Transverse colon (tissue), 4 donors: ENCODE data around the gene DIAPH3.

Experiments used
- POLR2AphosphoS5 ChIP-seq, 3 donors: sonication (generic); formaldehyde crosslinking; IDR thresholded peaks; one replicate each; pipeline ENCODE4 v1.6.1; 2016; ENCODE audit warnings: antibody characterized with exemption in 3 of 3
- TF ChIP-seq, protein P1 (sequence below), 5 experiments: fragments of 200-600 bp in 3 of 5; fragments of 450-650 bp in 2 of 5; sonication (generic) in 3 of 5; IDR thresholded peaks; 1 replicate in 2 of 5; 2 replicates in 3 of 5; pipeline ENCODE4 v1.5.1; 2016 to 2017; ENCODE audit warnings: antibody characterized with exemption in 5 of 5, inconsistent platforms in 3 of 5, mild to moderate bottlenecking in 2 of 5, moderate library complexity in 1 of 5

DNA sequence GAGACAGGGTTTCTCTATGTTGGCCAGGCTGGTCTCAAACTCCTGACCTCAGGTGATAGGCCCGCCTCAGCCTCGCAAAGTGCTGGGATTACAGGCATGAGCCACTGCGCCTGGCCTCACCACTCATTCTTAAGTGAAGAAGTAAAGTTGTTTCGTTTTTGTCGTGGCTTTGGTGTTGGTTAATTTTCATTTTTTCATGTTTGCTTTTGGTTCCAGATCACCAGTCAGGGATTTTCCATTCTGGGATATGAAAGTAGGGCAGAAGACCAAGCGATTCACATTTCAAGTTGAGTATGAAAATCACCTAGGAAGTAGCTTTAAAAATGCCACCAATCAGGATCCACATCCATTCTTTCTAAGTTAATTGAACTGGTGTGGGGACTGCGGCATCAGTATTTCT is 289.9 kb downstream of the DIAPH3 start:
- TF ChIP-seq, protein P1, sequence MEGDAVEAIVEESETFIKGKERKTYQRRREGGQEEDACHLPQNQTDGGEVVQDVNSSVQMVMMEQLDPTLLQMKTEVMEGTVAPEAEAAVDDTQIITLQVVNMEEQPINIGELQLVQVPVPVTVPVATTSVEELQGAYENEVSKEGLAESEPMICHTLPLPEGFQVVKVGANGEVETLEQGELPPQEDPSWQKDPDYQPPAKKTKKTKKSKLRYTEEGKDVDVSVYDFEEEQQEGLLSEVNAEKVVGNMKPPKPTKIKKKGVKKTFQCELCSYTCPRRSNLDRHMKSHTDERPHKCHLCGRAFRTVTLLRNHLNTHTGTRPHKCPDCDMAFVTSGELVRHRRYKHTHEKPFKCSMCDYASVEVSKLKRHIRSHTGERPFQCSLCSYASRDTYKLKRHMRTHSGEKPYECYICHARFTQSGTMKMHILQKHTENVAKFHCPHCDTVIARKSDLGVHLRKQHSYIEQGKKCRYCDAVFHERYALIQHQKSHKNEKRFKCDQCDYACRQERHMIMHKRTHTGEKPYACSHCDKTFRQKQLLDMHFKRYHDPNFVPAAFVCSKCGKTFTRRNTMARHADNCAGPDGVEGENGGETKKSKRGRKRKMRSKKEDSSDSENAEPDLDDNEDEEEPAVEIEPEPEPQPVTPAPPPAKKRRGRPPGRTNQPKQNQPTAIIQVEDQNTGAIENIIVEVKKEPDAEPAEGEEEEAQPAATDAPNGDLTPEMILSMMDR (IDR thresholded peaks at IDR 0.05) = no peak
- TF ChIP-seq POLR2AphosphoS5 (IDR thresholded peaks at IDR 0.05) = no peak
